K562 (cell line): ENCODE measurements around the gene PLPPR2. TPM values are rescaled to one million over a fixed set of nuclear protein-coding genes. Genes with fewer than 3 reads are reported as not detected.

Experiments used
- BRD4 ChIP-seq: fragments of 200-600 bp; sonication (generic); IDR thresholded peaks from 2 replicates; pipeline ENCODE4 v1.6.1; 2017; ENCODE audit warnings: inconsistent platforms
- E4F1 ChIP-seq: fragments of 250-450 bp; sonication (Bioruptor Pico); IDR thresholded peaks from 2 replicates; pipeline ENCODE4 v1.5.0; 2021; ENCODE audit warnings: mild to moderate bottlenecking, borderline replicate concordance
- GABPB2 ChIP-seq: fragments of 250-450 bp; sonication (Bioruptor Pico); conservative IDR thresholded peaks from 2 replicates; pipeline ENCODE4 v1.5.1; 2021; ENCODE audit warnings: mild to moderate bottlenecking
- HDAC8 ChIP-seq: fragments of 450-650 bp; IDR thresholded peaks from 2 replicates; pipeline ENCODE4 v1.6.1; 2016; ENCODE audit warnings: mild to moderate bottlenecking, missing genetic modification characterization, moderate library complexity, missing compliant biosample characterization
- IRF9 ChIP-seq: fragments of 450-650 bp; IDR thresholded peaks from 2 replicates; pipeline ENCODE4 v1.6.1; 2016; ENCODE audit warnings: missing biosample characterization, missing genetic modification characterization
- KAT2B ChIP-seq: IDR thresholded peaks from one replicate; pipeline ENCODE4 v1.6.1; 2012; ENCODE audit warnings: low read depth, mild to moderate bottlenecking, control low read depth, inconsistent platforms, low read length, moderate library complexity
- L3MBTL2 ChIP-seq: fragments of 450-650 bp; IDR thresholded peaks from 2 replicates; pipeline ENCODE4 v1.6.1; 2016; ENCODE audit warnings: mild to moderate bottlenecking, moderate library complexity
- MYC ChIP-seq, 2 experiments: fragments of 250-450 bp in 1 of 2; sonication (Bioruptor Pico) in 1 of 2; IDR thresholded peaks; 2 replicates each; pipeline versions ENCODE4 v1.5.1 to v1.6.1; 2012 to 2021; ENCODE audit warnings: low read depth in 2 of 2, borderline replicate concordance in 1 of 2, improper control_type of control experiment in 1 of 2, low read length in 1 of 2, mild to moderate bottlenecking in 1 of 2, moderate library complexity in 1 of 2
- NFE2 ChIP-seq: IDR thresholded peaks from 2 replicates; pipeline ENCODE4 v1.6.1; 2014; ENCODE audit warnings: antibody characterized with exemption, low read depth
- NFYB ChIP-seq: IDR thresholded peaks from 2 replicates; pipeline ENCODE4 v1.6.1; 2011; ENCODE audit warnings: mild to moderate bottlenecking, moderate library complexity; ENCODE audit not compliant: insufficient read length; ENCODE audit errors: extremely low read depth
- NR2C2 ChIP-seq, 2 experiments: fragments of 200-800 bp in 1 of 2; sonication (Bioruptor generic) in 1 of 2; sonication (generic) in 1 of 2; formaldehyde crosslinking in 1 of 2; IDR thresholded peaks; 2 replicates each; pipeline versions ENCODE4 v1.6.1 to v1.8.0; 2016 to 2022; ENCODE audit warnings: mild to moderate bottlenecking in 1 of 2, missing compliant biosample characterization in 1 of 2, missing genetic modification characterization in 1 of 2, missing genetic modification reagents in 1 of 2
- TEAD2 ChIP-seq: fragments of 450-650 bp; IDR thresholded peaks from 2 replicates; pipeline ENCODE4 v1.6.1; 2016; ENCODE audit warnings: missing genetic modification characterization, control low read depth, missing compliant biosample characterization
- THAP7 ChIP-seq: fragments of 250-450 bp; sonication (Bioruptor Pico); IDR thresholded peaks from 2 replicates; pipeline ENCODE4 v1.5.0; 2021
- TOE1 ChIP-seq, 2 experiments: fragments of 450-650 bp in 1 of 2; sonication (generic) in 1 of 2; formaldehyde crosslinking in 1 of 2; IDR thresholded peaks; 2 replicates each; pipeline versions ENCODE4 v1.7.1 to v1.8.0; 2016 to 2022; ENCODE audit warnings: borderline replicate concordance in 2 of 2, mild to moderate bottlenecking in 2 of 2, antibody characterized with exemption in 1 of 2, inconsistent platforms in 1 of 2, low read depth in 1 of 2, missing genetic modification reagents in 1 of 2, moderate library complexity in 1 of 2
- ZC3H4 ChIP-seq: sonication (generic); formaldehyde crosslinking; IDR thresholded peaks from 2 replicates; pipeline ENCODE4 v1.9.0; 2021; ENCODE audit warnings: missing genetic modification reagents, borderline replicate concordance
- ZNF133 ChIP-seq: fragments of 250-450 bp; sonication (Bioruptor Pico); IDR thresholded peaks from 2 replicates; pipeline ENCODE4 v1.4.0; 2020; ENCODE audit warnings: mild to moderate bottlenecking
- ZNF134 ChIP-seq: fragments of 250-450 bp; sonication (Bioruptor Pico); conservative IDR thresholded peaks from 2 replicates; pipeline ENCODE4 v1.4.0; 2020
- ZNF217 ChIP-seq: sonication (generic); formaldehyde crosslinking; IDR thresholded peaks from 2 replicates; pipeline ENCODE4 v1.8.0; 2022; ENCODE audit warnings: mild to moderate bottlenecking, missing genetic modification reagents
- ZNF75A ChIP-seq: fragments of 450-650 bp; formaldehyde crosslinking; IDR thresholded peaks from 2 replicates; pipeline ENCODE4 v1.4.0; 2020; ENCODE audit warnings: mild to moderate bottlenecking
- polyA plus RNA-seq, 8 experiments: library from polyadenylated mRNA; depleted of rRNA in 4 of 8; stranded (reverse) in 5 of 8; unstranded in 3 of 8; fragments of >200 nt; fragmentation: Nextera tagmentation in 2 of 8; fragmentation: Illumina TruSeq in 1 of 8; extraction: Ambion mirVana in 2 of 8; extraction: Trizol in 1 of 8; gene quantifications; 2 replicates each; pipeline versions ENCODE4 v1.2.1 to v1.2.3, GENCODE V29; 2011 to 2014; ENCODE audit warnings: inconsistent platforms in 1 of 8, missing spikeins in 1 of 8
- total RNA-seq, 7 experiments: library from RNA; depleted of rRNA in 6 of 7; stranded (reverse); fragments of >200 nt in 6 of 7; fragmentation: Illumina TruSeq in 2 of 7; extraction: Trizol in 2 of 7; gene quantifications; 2 replicates each; pipeline versions ENCODE4 v1.2.1 to v1.2.3, GENCODE V29; 2011 to 2021; ENCODE audit warnings: low replicate concordance in 1 of 7
- TF ChIP-seq, protein P1 (sequence below): sonication (generic); formaldehyde crosslinking; IDR thresholded peaks from 2 replicates; pipeline ENCODE4 v1.8.1; 2023; ENCODE audit warnings: mild to moderate bottlenecking, missing genetic modification reagents
- TF ChIP-seq, protein P2 (sequence below): fragments of 250-450 bp; sonication (Bioruptor Pico); IDR thresholded peaks from 2 replicates; pipeline ENCODE4 v1.8.0; 2022; ENCODE audit warnings: inconsistent platforms

PLPPR2 gene
- total and polyA plus RNA-seq, 9 of the 15 experiments (the other 6 are each of a cell fraction or from before 2014, with no cell fraction given) = 0.49 to 15.9 (median 3.4) TPM

GRCh38 chr19:11324079-11324661, 31.1 kb upstream of the PLPPR2 start (continued):
- TF ChIP-seq IRF9 (tag) = peak; percentile 78
- no peak for TF ChIP-seq ZC3H4
- no peak for TF ChIP-seq TOE1 (IDR thresholded peaks at IDR 0.05; ENCODE audit: borderline replicate concordance)
- TF ChIP-seq TOE1 (CRISPR knock-in tag; IDR thresholded peaks at IDR 0.05; ENCODE audit: borderline replicate concordance, low read depth) = no peak
- TF ChIP-seq HDAC8 (tag) = no peak
- TF ChIP-seq, protein P1, sequence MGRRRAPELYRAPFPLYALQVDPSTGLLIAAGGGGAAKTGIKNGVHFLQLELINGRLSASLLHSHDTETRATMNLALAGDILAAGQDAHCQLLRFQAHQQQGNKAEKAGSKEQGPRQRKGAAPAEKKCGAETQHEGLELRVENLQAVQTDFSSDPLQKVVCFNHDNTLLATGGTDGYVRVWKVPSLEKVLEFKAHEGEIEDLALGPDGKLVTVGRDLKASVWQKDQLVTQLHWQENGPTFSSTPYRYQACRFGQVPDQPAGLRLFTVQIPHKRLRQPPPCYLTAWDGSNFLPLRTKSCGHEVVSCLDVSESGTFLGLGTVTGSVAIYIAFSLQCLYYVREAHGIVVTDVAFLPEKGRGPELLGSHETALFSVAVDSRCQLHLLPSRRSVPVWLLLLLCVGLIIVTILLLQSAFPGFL = no peak
- no peak for TF ChIP-seq KAT2B
- 0 out of 2 replicates have a peak, but pooled peaks have one; percentile 13 for TF ChIP-seq MYC (IDR thresholded peaks at IDR 0.05; ENCODE audit: low read depth, low read length)
- TF ChIP-seq MYC (CRISPR knock-in tag; IDR thresholded peaks at IDR 0.05; ENCODE audit: borderline replicate concordance, low read depth) = no peak
- no peak for TF ChIP-seq TEAD2 (tag)
- TF ChIP-seq L3MBTL2 = 0 out of 2 replicates have a peak, but pooled peaks have one; percentile 32
- no peak for TF ChIP-seq ZNF75A
- TF ChIP-seq NFE2 = peak; percentile 70
- no peak for TF ChIP-seq THAP7
- TF ChIP-seq, protein P2, sequence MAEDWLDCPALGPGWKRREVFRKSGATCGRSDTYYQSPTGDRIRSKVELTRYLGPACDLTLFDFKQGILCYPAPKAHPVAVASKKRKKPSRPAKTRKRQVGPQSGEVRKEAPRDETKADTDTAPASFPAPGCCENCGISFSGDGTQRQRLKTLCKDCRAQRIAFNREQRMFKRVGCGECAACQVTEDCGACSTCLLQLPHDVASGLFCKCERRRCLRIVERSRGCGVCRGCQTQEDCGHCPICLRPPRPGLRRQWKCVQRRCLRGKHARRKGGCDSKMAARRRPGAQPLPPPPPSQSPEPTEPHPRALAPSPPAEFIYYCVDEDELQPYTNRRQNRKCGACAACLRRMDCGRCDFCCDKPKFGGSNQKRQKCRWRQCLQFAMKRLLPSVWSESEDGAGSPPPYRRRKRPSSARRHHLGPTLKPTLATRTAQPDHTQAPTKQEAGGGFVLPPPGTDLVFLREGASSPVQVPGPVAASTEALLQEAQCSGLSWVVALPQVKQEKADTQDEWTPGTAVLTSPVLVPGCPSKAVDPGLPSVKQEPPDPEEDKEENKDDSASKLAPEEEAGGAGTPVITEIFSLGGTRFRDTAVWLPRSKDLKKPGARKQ (CRISPR knock-in tag) = no peak
- no peak for TF ChIP-seq NFYB
- TF ChIP-seq NR2C2 (CRISPR knock-in tag; IDR thresholded peaks at IDR 0.05) = no peak
- peak; percentile 68; the same call in 1 of the 2 replicates for TF ChIP-seq NR2C2 (tag; IDR thresholded peaks at IDR 0.05)
- no peak for TF ChIP-seq GABPB2
- TF ChIP-seq E4F1 (CRISPR knock-in tag) = no peak
- TF ChIP-seq BRD4 = no peak
- no peak for TF ChIP-seq ZNF134 (CRISPR knock-in tag)
- no peak for TF ChIP-seq ZNF133 (CRISPR knock-in tag)
- no peak for TF ChIP-seq ZNF217 (CRISPR knock-in tag)
